Mucosa of rectum (tissue), 2 donors: ENCODE measurements around the gene ZNF549.
A peak's percentile ranks its signal among the peaks of the same experiment; 100 is the strongest.

Experiments used
- H3K27ac ChIP-seq, 2 donors: one replicate each; pipeline ENCODE4 v1.7.0; 2013; ENCODE audit warnings: inconsistent platforms in 2 of 2, low read depth in 2 of 2, low read length in 2 of 2
- H3K27me3 ChIP-seq, 2 donors: one replicate each; pipeline ENCODE4 v1.7.0; 2013; ENCODE audit warnings: low read length in 2 of 2; ENCODE audit not compliant: control insufficient read depth in 2 of 2, insufficient read depth in 2 of 2
- H3K36me3 ChIP-seq, 2 donors: one replicate each; pipeline ENCODE4 v1.7.0; 2013; ENCODE audit warnings: low read length in 2 of 2; ENCODE audit not compliant: control insufficient read depth in 2 of 2, insufficient read depth in 2 of 2
- H3K4me1 ChIP-seq, 2 donors: one replicate each; pipeline ENCODE4 v1.7.0; 2013; ENCODE audit warnings: low read length in 2 of 2, mild to moderate bottlenecking in 1 of 2; ENCODE audit not compliant: control insufficient read depth in 2 of 2, insufficient read depth in 2 of 2
- H3K4me3 ChIP-seq, 2 donors: one replicate each; pipeline ENCODE4 v1.7.0; 2013; ENCODE audit warnings: low read length in 2 of 2
- H3K9ac ChIP-seq, 2 donors: one replicate each; pipeline ENCODE4 v1.7.0; 2013; ENCODE audit warnings: low read length in 2 of 2, low read depth in 1 of 2, mild to moderate bottlenecking in 1 of 2
- H3K9me3 ChIP-seq, 2 donors: one replicate each; pipeline ENCODE4 v1.7.0; 2013; ENCODE audit warnings: low read length in 2 of 2; ENCODE audit not compliant: control insufficient read depth in 2 of 2
- donor health status: healthy.
- donor health status: Normal muscosa, but diverticular disease.

ZNF549 gene

DNA sequence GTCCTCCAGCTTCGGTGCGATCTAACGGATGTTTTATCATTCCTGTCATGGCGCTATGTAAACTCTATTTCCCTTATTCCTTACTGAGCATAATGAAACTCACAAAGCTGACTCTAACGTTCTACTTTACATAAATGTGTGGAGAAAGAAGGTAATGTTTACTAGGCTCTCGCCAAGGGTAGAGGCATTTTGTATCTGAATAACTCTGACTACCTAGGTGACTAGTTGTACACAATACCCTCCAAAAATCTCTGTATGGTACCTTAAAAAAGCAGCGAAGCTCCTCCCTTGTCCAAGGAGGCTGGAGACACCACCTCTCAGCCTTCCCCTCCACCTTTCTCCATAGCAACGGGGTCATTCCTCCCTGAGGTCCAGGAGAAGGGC lies 72.2 kb downstream of the ZNF549 start:
- no peak overlapping the region for H3K27ac ChIP-seq
- H3K9ac ChIP-seq = peak overlapping the region in 1 of 2 donors; percentile 68
- peaks cover 10 to 13% of the 10 kb centered on the region in 2 donors for H3K9me3 ChIP-seq
- peaks cover 5% of the 10 kb centered on the region in 2 donors for H3K36me3 ChIP-seq
- no peaks in the 10 kb centered on the region for H3K27me3 ChIP-seq
- H3K4me1 ChIP-seq = peaks cover 6 to 7% of the 10 kb centered on the region in 2 donors
- peak overlapping the region; percentile 82 for H3K4me3 ChIP-seq

DNA sequence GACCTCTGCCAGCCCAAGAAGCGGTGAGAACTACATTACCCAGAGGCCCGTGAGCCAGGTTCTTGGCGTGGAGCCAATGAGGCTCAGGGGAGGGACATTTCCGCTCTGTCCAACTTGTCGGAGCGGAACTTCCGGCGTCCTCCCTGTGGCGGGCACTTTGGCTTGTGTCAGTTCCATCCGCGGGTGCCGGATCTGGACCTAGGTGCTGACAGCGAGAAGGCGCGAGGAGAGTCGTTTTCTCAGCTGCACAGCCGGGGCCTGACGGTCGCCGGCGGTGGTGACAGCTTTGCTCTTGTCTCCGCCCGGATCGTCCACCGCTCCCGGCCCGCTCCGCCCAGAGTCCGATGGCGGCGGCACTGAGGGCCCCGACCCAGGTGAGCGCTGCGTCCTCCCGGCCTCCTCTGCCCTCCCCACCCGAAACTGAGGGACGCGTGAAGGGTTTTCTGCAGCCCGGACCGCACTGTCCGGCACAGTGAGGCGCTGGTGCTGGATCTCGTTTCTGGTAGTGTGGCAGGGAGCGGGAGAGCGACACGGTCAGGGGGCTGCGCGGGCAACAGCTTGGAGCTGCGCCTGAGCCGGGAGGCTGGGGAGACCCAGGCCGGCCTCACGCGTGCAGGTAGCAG lies 72.7 kb downstream of the ZNF549 start, which contains the start of gene ZNF530:
Gene ZNF530 (plus strand): TSS at position 125 of the 623 bp plus-strand sequence. CDS start 4,461 bp downstream, outside the sequence.
- H3K36me3 ChIP-seq = peaks cover 10% of the 10 kb centered on the region in 2 donors
- no peaks in the 10 kb centered on the region for H3K27me3 ChIP-seq
- H3K27ac ChIP-seq = no peak within 1 kb of the TSS
- H3K4me3 ChIP-seq = peak within 1 kb of the TSS; percentile 82
- peaks cover 15 to 16% of the 10 kb centered on the region in 2 donors for H3K9me3 ChIP-seq
- peak within 1 kb of the TSS; percentile 32 to 68 for H3K9ac ChIP-seq
- H3K4me1 ChIP-seq = peaks cover 6 to 7% of the 10 kb centered on the region in 2 donors

DNA sequence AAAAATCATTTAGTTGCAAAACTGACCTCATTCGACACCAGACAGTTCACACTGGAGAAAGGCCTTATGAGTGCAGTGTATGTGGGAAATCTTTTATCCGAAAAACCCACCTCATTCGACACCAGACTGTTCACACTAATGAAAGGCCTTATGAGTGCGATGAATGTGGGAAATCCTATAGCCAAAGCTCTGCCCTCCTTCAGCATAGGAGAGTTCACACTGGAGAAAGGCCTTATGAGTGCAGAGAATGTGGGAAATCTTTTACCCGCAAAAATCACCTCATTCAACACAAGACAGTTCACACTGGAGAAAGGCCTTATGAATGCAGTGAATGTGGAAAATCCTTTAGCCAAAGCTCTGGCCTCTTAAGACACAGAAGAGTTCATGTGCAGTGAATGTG lies 79.8 kb downstream of the ZNF549 start:
- Histone ChIP-seq H3K4me3 (no peak overlapping the region), H3K27me3 (no peaks in the 10 kb centered on the region), H3K9me3 (peaks cover 33 to 40% of the 10 kb centered on the region in 2 donors), H3K36me3 (peaks cover 29 to 37% of the 10 kb centered on the region in 2 donors), H3K9ac (no peak overlapping the region), H3K4me1 (no peaks in the 10 kb centered on the region), H3K27ac (no peak overlapping the region)
